GM18520 (cell line): ENCODE results near the gene OR52E5.
A peak's percentile ranks its signal among the peaks of the same experiment; 100 is the strongest.

Experiments
- ATAC-seq: cut with Tn5 transposase; IDR thresholded peaks from one replicate; pipeline ENCODE4 v1.9.1; 2021; ENCODE audit not compliant: unreplicated experiment

OR52E5 gene

GRCh38 chr11:5892908-5893307 is at the start of gene OR52E5:
Gene OR52E5 (plus strand): TSS chr11:5893208. CDS start chr11:5900777, 7,569 bp downstream.
- no peak for ATAC-seq

- no peak for ATAC-seq
These were observed 46.3 kb upstream of the OR52E5 start for GRCh38 chr11:5846701-5847100.

GRCh38 chr11:5847711-5848110 is 45.3 kb upstream of the OR52E5 start:
- ATAC-seq, result no peak

GRCh38 chr11:5851002-5851401 is 42.0 kb upstream of the OR52E5 start:
- no peak for ATAC-seq

- ATAC-seq, result no peak
These were observed 35.4 kb upstream of the OR52E5 start, which contains the start of gene OR52E8 for GRCh38 chr11:5857590-5857989. Gene OR52E8 (minus strand): TSS chr11:5857690. CDS start chr11:5857690, 0 bp downstream.

GRCh38 chr11:5865826-5866225 is 27.2 kb upstream of the OR52E5 start:
- ATAC-seq, result no peak

- no peak for ATAC-seq
These were observed 14.4 kb upstream of the OR52E5 start for GRCh38 chr11:5878564-5878963.

GRCh38 chr11:5880329-5880728 is 12.7 kb upstream of the OR52E5 start, which contains the start of gene OR52E4:
Gene OR52E4 (plus strand): TSS chr11:5880629. CDS start chr11:5884293, 3,664 bp downstream.
- no peak for ATAC-seq

- no peak for ATAC-seq
These were observed 11.3 kb upstream of the OR52E5 start for GRCh38 chr11:5881756-5882155.

GRCh38 chr11:5887172-5887571 is 5.8 kb upstream of the OR52E5 start:
- no peak for ATAC-seq

- no peak for ATAC-seq
These were observed 5.3 kb upstream of the OR52E5 start for GRCh38 chr11:5887661-5888060.

GRCh38 chr11:5891216-5891800 is 1.7 kb upstream of the OR52E5 start:
- no peak for ATAC-seq

GRCh38 chr11:5899534-5899933 is 6.5 kb downstream of the OR52E5 start:
- no peak for ATAC-seq

GRCh38 chr11:5910540-5910939 is 17.5 kb downstream of the OR52E5 start:
- ATAC-seq, result no peak

- peak; percentile 87 for ATAC-seq
These were observed 29.9 kb downstream of the OR52E5 start for GRCh38 chr11:5922749-5923426.

- ATAC-seq, result peak; percentile 46
These were observed 30.4 kb downstream of the OR52E5 start for GRCh38 chr11:5923427-5923776.

- ATAC-seq, result peak; percentile 8
These were observed 30.8 kb downstream of the OR52E5 start for GRCh38 chr11:5923794-5924193.

GRCh38 chr11:5928271-5928670 is 35.3 kb downstream of the OR52E5 start:
- no peak for ATAC-seq

GRCh38 chr11:5928811-5929210 is 35.8 kb downstream of the OR52E5 start:
- no peak for ATAC-seq

GRCh38 chr11:5929571-5930368 is 36.8 kb downstream of the OR52E5 start:
- no peak for ATAC-seq

- ATAC-seq, result no peak
These were observed 37.6 kb downstream of the OR52E5 start for GRCh38 chr11:5930614-5931013.

GRCh38 chr11:5931061-5931460 is 38.1 kb downstream of the OR52E5 start:
- no peak for ATAC-seq
